Vagina (tissue), 2 donors: ENCODE results near the gene PITRM1.

Experiments used
- POLR2A ChIP-seq, 2 donors: fragments of 450-650 bp; IDR thresholded peaks; one replicate each; pipeline ENCODE4 v1.6.1; 2017; ENCODE audit warnings: antibody characterized with exemption in 2 of 2, mild to moderate bottlenecking in 2 of 2, moderate library complexity in 2 of 2
- POLR2AphosphoS5 ChIP-seq, 2 donors: sonication (generic); formaldehyde crosslinking; IDR thresholded peaks; one replicate each; pipeline ENCODE4 v1.9.0; 2017; ENCODE audit warnings: antibody characterized with exemption in 2 of 2, mild to moderate bottlenecking in 2 of 2, low read depth in 1 of 2; ENCODE audit not compliant: insufficient read depth in 1 of 2
- TF ChIP-seq, protein P1 (sequence below), 3 experiments: fragments of 450-650 bp in 2 of 3; fragments of 200-600 bp in 1 of 3; sonication (generic) in 1 of 3; IDR thresholded peaks; one replicate each; pipeline ENCODE4 v1.5.1; 2017 to 2019; ENCODE audit warnings: antibody characterized with exemption in 3 of 3, mild to moderate bottlenecking in 2 of 3, moderate library complexity in 2 of 3

DNA sequence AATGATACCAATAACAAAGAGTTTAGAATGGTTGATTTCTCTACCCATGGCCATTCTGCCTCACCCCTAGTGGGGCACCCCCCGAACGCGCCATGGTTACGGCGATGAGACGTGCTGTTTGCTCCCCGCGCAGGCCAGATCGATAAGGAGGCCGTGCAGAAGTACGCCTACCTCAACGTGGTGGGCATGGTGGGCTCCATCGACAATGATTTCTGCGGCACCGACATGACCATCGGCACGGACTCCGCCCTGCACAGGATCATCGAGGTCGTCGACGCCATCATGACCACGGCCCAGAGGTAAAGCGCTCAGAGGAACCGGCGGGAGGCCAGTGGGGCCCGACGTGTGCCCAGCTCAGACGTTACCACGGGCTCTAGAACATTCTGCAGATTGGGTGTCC lies 68.9 kb downstream of the PITRM1 start:
- TF ChIP-seq, protein P1, sequence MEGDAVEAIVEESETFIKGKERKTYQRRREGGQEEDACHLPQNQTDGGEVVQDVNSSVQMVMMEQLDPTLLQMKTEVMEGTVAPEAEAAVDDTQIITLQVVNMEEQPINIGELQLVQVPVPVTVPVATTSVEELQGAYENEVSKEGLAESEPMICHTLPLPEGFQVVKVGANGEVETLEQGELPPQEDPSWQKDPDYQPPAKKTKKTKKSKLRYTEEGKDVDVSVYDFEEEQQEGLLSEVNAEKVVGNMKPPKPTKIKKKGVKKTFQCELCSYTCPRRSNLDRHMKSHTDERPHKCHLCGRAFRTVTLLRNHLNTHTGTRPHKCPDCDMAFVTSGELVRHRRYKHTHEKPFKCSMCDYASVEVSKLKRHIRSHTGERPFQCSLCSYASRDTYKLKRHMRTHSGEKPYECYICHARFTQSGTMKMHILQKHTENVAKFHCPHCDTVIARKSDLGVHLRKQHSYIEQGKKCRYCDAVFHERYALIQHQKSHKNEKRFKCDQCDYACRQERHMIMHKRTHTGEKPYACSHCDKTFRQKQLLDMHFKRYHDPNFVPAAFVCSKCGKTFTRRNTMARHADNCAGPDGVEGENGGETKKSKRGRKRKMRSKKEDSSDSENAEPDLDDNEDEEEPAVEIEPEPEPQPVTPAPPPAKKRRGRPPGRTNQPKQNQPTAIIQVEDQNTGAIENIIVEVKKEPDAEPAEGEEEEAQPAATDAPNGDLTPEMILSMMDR (IDR thresholded peaks at IDR 0.05): no peak
- no peak for TF ChIP-seq POLR2A (IDR thresholded peaks at IDR 0.05)
- no peak for TF ChIP-seq POLR2AphosphoS5 (IDR thresholded peaks at IDR 0.05; ENCODE audit: insufficient read depth in 1 of 2, low read depth in 1 of 2)
